Central memory CD8-positive, alpha-beta T cell (primary cell): ENCODE results near the gene TENT4B.

Experiments used
- ATAC-seq: fragments of 150-1000 bp; cut with Tn5 transposase; replicated peaks from 2 replicates; pipeline ENCODE4 v1.10.0; 2022; ENCODE audit warnings: mild to moderate bottlenecking, moderate FRiP score, moderate number of reproducible peaks; ENCODE audit not compliant: poor library complexity, severe bottlenecking; ENCODE audit errors: extremely low read depth
- DNase-seq, 2 donors: peaks; one replicate each; pipeline ENCODE4 v3.0.0; 2021; ENCODE audit warnings: low spot score in 2 of 2
- H3K27ac Mint-ChIP-seq: one replicate; pipeline ENCODE4 v1.8.0; 2022; ENCODE audit warnings: low read depth, mild to moderate bottlenecking, moderate library complexity, mixed read lengths
- H3K27me3 Mint-ChIP-seq: one replicate; pipeline ENCODE4 v1.8.0; 2022; ENCODE audit warnings: mixed read lengths
- H3K36me3 Mint-ChIP-seq: one replicate; pipeline ENCODE4 v1.8.0; 2022; ENCODE audit warnings: mild to moderate bottlenecking, moderate library complexity, mixed read lengths; ENCODE audit not compliant: insufficient read depth
- H3K4me1 Mint-ChIP-seq: one replicate; pipeline ENCODE4 v1.8.0; 2022; ENCODE audit warnings: mixed read lengths
- H3K4me3 Mint-ChIP-seq: one replicate; pipeline ENCODE4 v1.8.0; 2022; ENCODE audit warnings: mild to moderate bottlenecking, moderate library complexity, mixed read lengths
- H3K9me3 Mint-ChIP-seq: one replicate; pipeline ENCODE4 v1.8.0; 2022; ENCODE audit warnings: mixed read lengths

The TENT4B gene

GRCh38 chr16:50275428-50276325 is 122.6 kb downstream of the TENT4B start:
- peak overlapping the region; percentile 97 for H3K27ac Mint-ChIP-seq
- H3K9me3 Mint-ChIP-seq, result no peaks in the 10 kb centered on the region
- no peak for DNase-seq
- H3K27me3 Mint-ChIP-seq, result no peaks in the 10 kb centered on the region
- peaks cover 92% of the 10 kb centered on the region for H3K4me1 Mint-ChIP-seq
- H3K36me3 Mint-ChIP-seq, result peaks cover 14% of the 10 kb centered on the region
- H3K4me3 Mint-ChIP-seq, result peak overlapping the region; percentile 96
- no peak for ATAC-seq

GRCh38 chr16:50276326-50276640 is 123.2 kb downstream of the TENT4B start:
- peaks cover 14% of the 10 kb centered on the region for H3K36me3 Mint-ChIP-seq
- ATAC-seq (no peak), DNase-seq (no peak)
- H3K27me3 Mint-ChIP-seq, result no peaks in the 10 kb centered on the region
- H3K4me3 Mint-ChIP-seq, result peak overlapping the region; percentile 96
- peak overlapping the region; percentile 97 for H3K27ac Mint-ChIP-seq
- peaks cover 90% of the 10 kb centered on the region for H3K4me1 Mint-ChIP-seq
- H3K9me3 Mint-ChIP-seq, result no peaks in the 10 kb centered on the region

GRCh38 chr16:50276801-50277555 is 123.9 kb downstream of the TENT4B start:
- Mint-ChIP-seq H3K9me3 (no peaks in the 10 kb centered on the region), H3K27ac (peak overlapping the region; percentile 91), H3K27me3 (no peaks in the 10 kb centered on the region), H3K4me1 (peaks cover 90% of the 10 kb centered on the region), H3K4me3 (peak overlapping the region; percentile 79), H3K36me3 (peaks cover 14% of the 10 kb centered on the region)
- DNase-seq (no peak), ATAC-seq (no peak)

GRCh38 chr16:50278251-50278650 is 125.1 kb downstream of the TENT4B start:
- Mint-ChIP-seq H3K36me3 (peaks cover 19% of the 10 kb centered on the region), H3K4me3 (peak overlapping the region; percentile 79), H3K9me3 (no peaks in the 10 kb centered on the region), H3K27ac (peak overlapping the region; percentile 91), H3K4me1 (peaks cover 90% of the 10 kb centered on the region), H3K27me3 (no peaks in the 10 kb centered on the region)
- DNase-seq, result no peak
- ATAC-seq, result no peak

GRCh38 chr16:50279504-50279865 is 126.4 kb downstream of the TENT4B start:
- no peaks in the 10 kb centered on the region for H3K27me3 Mint-ChIP-seq
- peaks cover 15% of the 10 kb centered on the region for H3K36me3 Mint-ChIP-seq
- DNase-seq (no peak), ATAC-seq (no peak)
- peaks cover 90% of the 10 kb centered on the region for H3K4me1 Mint-ChIP-seq
- H3K4me3 Mint-ChIP-seq, result peak overlapping the region; percentile 79
- no peaks in the 10 kb centered on the region for H3K9me3 Mint-ChIP-seq
- H3K27ac Mint-ChIP-seq, result peak overlapping the region; percentile 91

- DNase-seq (no peak), ATAC-seq (no peak)
- H3K4me3 Mint-ChIP-seq, result peak overlapping the region; percentile 82
- H3K36me3 Mint-ChIP-seq, result peaks cover 15% of the 10 kb centered on the region
- H3K27me3 Mint-ChIP-seq, result no peaks in the 10 kb centered on the region
- H3K27ac Mint-ChIP-seq, result peak overlapping the region; percentile 91
- peaks cover 90% of the 10 kb centered on the region for H3K4me1 Mint-ChIP-seq
- no peaks in the 10 kb centered on the region for H3K9me3 Mint-ChIP-seq
Measured at GRCh38 chr16:50280932-50281331, 127.8 kb downstream of the TENT4B start.
